ENCODE measurements around the gene EXOC3L4.

The EXOC3L4 gene

DNA sequence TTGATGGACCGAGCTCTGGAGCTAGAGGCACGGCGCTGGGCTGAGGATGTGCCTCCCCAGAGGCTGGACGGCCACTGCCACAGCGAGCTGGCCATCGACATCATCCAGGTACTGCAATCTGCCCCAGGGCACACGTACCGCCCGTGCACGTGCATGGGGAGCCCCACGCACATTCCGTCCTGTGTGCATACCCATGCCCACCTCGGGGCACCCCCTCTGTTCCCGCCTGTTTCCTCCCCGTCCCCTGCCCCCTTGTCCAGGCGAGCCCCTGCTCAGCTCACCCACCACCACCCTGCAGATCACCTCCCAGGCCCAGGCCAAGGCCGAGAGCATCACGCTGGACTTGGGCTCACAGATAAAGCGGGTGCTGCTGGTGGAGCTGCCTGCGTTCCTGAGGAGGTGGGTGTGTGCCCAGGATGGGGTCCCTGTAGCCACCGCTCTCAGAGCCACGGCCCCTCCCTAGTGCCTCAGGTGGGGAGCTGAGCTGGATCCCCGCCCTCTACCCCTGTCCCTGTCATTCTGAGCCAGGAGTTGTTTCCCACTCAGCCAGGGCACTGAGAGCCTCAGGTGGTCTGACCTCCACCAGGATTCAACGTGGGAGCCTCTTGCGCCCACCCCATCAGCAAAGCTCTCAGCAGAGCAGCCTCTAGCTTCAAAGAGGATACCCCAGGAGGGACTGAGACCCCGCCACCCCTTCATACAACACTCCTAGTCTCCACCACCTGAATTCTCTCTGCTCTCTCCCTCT, 35.7 kb downstream of the EXOC3L4 start:
- in situ Hi-C loops (cut with HindIII; ENCODE audit: low sequenced_read_pairs), result no loop called here

DNA sequence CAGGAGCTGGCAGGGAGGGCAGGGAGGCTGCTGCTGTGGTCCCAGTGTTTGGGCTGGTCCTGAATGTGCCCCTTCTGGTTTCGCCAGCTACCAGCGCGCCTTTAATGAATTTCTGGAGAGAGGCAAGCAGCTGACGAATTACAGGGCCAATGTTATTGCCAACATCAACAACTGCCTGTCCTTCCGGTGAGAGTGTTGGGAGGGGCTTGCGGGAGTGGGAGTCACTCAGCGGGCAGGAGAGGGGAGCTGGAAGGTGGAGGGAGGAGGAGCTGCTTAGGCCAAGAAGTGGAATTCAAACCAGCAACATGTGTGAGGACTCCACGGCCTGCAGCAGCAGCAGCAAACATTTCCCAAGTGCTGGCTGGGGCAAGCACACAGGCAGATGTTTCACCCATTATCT, 36.4 kb downstream of the EXOC3L4 start:
- in situ Hi-C loops (cut with HindIII; ENCODE audit: low sequenced_read_pairs), result no loop called here

GRCh38 chr14:103131580-103131979, 37.1 kb downstream of the EXOC3L4 start:
- in situ Hi-C loops (cut with HindIII; ENCODE audit: low sequenced_read_pairs), result no loop called here

GRCh38 chr14:103132381-103133209, 38.1 kb downstream of the EXOC3L4 start:
- in situ Hi-C loops (cut with HindIII; ENCODE audit: low sequenced_read_pairs), result no loop called here

- in situ Hi-C loops (cut with HindIII; ENCODE audit: low sequenced_read_pairs), result no loop called here
These were observed 39.0 kb downstream of the EXOC3L4 start for GRCh38 chr14:103133210-103134140.

- in situ Hi-C loops (cut with HindIII; ENCODE audit: low sequenced_read_pairs), result no loop called here
These were observed 39.9 kb downstream of the EXOC3L4 start for GRCh38 chr14:103134405-103134804.

DNA sequence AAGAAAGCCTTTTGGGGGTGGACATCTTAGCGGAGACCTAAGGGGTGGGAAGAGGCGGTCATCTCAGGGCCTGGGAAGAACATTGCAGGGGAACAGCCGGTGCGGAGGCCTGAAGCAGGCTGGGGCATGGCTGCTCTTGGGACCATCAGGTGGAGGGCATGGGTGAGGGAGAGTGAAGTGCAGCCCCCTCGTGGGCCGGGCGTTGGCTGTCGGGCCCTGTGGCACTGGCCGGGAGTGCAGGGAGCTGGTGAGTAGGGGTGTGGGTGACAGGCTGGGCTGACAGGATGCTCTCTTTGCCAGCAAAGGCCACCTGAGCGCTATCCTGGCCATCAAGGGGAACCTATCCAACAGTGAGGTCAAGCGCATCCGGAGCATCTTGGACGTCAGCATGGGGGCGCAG, 40.4 kb downstream of the EXOC3L4 start:
- in situ Hi-C loops (cut with HindIII; ENCODE audit: low sequenced_read_pairs), result no loop called here

DNA sequence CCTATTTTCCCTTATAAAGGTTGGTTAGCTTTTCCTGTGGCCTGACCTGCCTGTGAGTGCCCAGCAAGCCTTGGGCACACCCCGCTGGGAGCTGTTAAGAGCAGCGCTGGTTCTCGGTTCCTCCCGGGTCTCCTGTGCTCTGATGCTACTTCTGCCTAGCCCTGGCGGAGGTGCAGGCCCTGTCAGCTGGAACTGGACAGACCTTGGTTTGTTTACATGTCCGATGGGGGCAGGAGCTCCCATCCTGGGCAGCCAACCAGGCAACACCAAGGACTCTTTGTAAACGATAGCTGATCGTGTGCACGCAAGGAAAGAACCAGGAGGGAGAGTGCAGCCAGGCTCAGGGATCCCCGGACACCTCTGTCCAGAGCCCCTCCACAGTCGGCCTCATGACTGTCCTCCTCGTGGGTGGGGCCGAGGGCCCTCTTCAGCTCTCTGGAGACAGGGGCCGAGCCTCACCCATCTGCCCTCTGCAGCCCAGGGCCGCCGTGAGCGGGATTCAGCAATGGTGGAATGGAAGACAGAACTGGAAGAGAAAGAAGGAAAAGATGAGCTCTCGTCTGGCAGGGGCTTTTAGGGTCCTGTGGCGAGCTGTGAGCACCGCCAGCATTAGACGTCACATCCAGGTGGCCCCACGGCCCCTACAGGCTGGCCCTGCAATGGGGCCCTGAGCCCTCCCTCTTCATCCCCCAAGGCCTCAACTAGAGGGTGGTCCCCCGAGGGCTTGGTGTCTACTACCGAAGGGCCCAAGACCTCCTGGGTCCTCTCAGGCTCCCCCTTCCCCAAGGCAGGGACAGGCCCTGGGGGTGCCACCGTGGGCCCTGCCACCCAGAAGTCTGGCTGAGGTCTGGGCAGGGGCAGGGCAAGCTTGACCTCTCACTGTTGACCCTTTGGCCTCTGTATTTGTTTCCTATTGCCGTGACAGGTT, 41.1 kb downstream of the EXOC3L4 start:
- in situ Hi-C loops (cut with HindIII; ENCODE audit: low sequenced_read_pairs), result no loop called here

DNA sequence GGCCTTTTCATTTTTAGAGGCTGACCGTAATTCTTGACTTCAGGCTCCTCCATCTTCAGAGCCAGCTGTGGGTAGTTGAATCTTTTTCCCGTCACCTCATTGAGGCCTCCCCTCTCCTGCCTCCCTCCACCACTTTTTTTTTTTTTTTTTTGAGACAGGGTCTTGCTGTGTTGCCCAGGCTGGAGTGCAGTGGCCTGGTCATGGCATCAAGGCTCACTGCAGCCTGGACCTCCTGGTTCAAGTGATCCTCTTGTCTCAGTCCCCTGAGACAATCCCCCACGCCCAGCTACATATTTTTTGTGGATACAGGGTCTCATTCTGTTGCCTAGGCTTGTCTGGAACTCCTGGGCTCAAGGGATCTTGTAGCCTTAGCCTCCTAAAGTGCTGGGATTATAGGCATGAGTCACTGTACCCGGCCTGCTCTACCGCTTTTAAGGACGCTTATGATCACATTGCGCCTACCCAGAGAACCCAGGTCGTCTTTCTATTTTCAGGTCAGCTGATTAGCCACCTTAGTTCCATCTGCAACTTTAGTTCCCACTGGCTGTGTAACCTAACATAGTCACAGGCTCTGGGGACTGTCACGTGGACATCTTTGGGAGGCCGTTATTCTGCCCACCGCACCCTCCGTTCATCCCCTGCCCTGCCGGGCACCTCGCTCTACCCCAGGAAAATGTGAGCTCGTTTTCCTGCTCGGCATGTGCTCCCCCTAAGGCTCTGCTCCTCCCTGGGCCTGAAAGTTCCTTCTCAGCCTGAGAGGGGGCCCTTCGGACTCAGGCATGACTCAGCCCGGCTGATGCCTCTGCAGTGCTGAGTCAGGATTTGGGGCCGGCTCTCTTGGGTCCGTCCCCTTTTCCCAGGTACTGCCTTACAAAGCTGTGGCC, 42.1 kb downstream of the EXOC3L4 start:
- in situ Hi-C loops (cut with HindIII; ENCODE audit: low sequenced_read_pairs), result no loop called here

- in situ Hi-C loops (cut with HindIII; ENCODE audit: low sequenced_read_pairs), result no loop called here
These were observed 43.3 kb downstream of the EXOC3L4 start for GRCh38 chr14:103137689-103138300.

DNA sequence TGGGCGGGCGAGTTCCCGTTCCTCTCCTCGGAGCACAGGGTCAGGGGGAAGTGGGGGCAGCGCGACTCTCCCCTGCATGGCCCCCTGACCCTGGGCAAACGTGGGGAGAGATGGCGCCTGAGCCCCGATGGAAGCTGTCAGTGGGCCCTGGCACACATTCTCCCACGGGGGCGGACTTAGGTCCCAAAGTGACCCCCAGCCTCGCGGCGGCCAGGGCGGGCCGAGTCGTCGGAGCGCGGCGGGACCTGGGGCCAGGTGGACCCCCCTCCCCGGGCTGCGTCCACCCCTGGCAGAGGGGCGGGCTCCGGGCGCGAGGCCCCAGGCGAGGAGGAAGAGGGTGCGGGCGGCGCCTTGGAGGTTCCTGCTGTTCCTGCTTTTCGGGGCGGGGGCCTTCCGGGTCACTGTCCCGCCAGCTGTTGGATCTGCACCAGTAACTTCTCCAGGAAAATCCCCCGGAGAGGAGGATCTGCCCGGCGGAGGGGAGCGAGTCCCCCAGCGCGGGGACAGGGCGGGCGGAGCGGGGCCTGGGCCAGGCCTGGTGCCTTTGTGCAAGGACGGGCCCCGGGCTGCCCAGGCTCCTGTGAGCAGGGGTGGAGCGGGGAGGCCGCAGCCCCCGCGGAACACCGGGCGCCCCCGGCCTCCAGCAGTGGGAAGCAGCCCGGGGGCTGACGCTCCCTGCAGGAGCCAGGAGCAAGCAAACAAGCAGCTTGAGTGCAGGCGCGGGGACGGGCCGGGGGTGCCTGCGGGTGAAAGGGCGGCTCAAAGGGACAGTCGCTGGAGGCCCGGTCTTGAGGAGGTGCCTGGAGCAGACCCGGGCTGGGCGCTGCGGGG, 44.0 kb downstream of the EXOC3L4 start:
- in situ Hi-C loops (cut with HindIII; ENCODE audit: low sequenced_read_pairs), result no loop called here

- in situ Hi-C loops (cut with HindIII; ENCODE audit: low sequenced_read_pairs), result loop anchor here (10.0 kb wide), 1 partner anchor 45 kb away; the partner anchor contains the start of gene EXOC3L4
These were observed 44.9 kb downstream of the EXOC3L4 start for GRCh38 chr14:103139132-103140025.

DNA sequence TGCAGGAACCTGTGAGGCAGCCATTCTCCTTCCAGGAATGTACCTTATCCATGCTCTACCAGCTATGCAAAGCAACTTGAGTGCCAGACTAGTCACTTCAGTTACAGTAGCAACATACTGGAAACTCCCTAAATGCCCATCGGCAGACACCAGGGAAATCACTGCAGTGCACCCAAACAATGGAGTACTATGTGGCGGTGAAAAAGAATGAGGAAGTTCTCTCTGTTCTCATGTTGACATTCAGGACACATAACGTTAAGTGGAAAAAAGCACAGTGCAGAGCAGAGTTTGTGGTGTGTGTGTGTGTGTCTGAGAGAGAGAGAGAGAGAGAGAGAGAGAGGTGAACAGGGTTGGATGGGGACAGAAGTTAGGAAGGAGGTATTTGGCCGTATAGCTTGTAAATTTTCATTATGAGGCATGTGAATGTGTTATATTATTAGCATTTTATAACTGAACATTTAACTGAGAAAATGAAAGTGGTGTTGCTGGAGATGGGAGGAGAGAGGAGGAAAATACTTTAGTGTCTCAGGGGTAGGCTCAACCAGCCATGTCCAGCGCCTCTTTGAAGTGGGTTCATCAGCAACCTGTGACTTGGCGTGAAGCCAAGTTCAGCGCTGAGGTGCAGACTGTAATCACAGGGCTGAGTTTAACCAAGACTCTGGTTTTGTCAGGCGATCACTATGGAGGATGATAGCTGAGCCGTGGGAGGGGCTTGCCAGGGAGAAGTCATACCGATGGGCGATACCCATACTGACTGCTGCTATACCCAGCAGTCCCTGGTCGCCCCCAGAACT, 46.0 kb downstream of the EXOC3L4 start:
- in situ Hi-C loops (cut with HindIII; ENCODE audit: low sequenced_read_pairs), result loop anchor here (10.0 kb wide), 1 partner anchor 46 kb away; the partner anchor contains the start of gene EXOC3L4

- in situ Hi-C loops (cut with HindIII; ENCODE audit: low sequenced_read_pairs), result loop anchor here (10.0 kb wide), 1 partner anchor 46 kb away; the partner anchor contains the start of gene EXOC3L4
These were observed 46.7 kb downstream of the EXOC3L4 start for GRCh38 chr14:103141117-103141796.

- in situ Hi-C loops (cut with HindIII; ENCODE audit: low sequenced_read_pairs), result loop anchor here (10.0 kb wide), 1 partner anchor 47 kb away; the partner anchor contains the start of gene EXOC3L4
These were observed 47.5 kb downstream of the EXOC3L4 start for GRCh38 chr14:103142026-103142425.

Measured in endothelial cell of hepatic sinusoid (primary cell).